ENCODE results near the gene ESRRB.

The ESRRB gene

DNA sequence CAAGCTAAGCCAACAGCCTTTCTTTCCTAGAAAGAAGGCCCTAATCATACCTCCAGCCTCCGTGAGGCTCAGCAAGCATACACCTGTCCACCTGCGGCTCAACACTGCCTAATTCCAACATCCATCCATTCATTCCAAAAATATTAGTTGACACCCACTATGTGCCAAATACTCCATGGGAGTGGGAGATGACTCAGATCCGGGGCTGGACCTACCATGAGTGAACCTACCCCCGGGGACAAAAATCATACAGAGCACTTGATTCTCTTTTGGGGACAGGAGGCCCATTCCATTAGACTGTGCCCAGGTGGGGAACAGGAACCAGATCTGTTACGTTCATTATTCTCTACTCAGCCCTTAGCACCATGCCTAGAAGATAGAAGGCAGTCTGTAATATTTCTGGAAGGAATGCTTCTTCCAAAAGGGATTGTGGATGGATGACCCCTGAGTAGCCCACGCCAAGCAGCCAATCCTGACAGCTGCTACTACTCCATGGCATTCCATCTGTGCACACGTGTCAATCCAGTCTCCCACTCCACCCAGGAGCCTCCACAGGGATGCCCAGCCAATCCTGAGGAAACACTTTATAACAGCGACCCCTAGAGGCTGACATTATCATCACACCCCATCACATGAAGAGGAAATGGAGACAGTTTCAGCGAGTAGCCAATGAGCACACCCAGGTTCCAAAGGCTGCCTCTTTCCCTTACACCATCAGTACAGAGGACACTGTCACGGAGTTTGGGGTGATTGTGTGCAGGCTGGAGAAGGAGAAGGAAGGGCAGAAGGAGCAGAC lies 170.7 kb downstream of the ESRRB start:
- DNase-seq, result peak in 1 of 2 donors; percentile 44
- H3K79me2 ChIP-seq (ENCODE audit: control insufficient read depth, insufficient read depth, low read length, poor library complexity), result no peaks in the 10 kb centered on the region

DNA sequence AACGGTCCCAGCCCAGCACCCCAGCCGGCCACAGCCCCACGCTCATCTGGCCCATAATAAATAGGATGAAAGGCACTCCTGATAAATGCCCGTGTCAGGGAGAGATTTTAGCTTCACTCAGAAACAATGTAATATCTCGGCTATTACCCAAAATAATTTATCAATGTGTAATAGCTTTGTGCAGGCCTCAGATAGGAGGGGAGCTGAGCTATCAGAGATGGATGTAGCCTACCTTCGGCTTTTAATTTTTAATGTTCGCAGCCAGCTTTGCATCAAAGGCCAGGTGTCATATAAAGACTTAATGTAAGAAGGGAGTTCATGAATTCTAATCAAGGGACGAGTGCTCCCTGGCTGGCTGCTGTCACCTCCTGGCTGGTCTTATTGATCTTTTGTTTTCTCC lies 171.9 kb downstream of the ESRRB start:
- Histone ChIP-seq H3K27ac (ENCODE audit: low read depth, low read length) (no peak overlapping the region), H3K4me1 (ENCODE audit: control insufficient read depth in 1 of 2, insufficient read depth in 2 of 2, low read length in 2 of 2) (no peaks in the 10 kb centered on the region), H4K12ac (ENCODE audit: low read depth, low read length) (no peak overlapping the region), H2AK5ac (ENCODE audit: low read length) (no peak overlapping the region), H3K14ac (ENCODE audit: low read length) (no peak overlapping the region), H2AFZ (ENCODE audit: insufficient read depth, low read length, poor library complexity) (no peak overlapping the region), H3K79me2 (ENCODE audit: control insufficient read depth, insufficient read depth, low read length, poor library complexity) (no peaks in the 10 kb centered on the region), H2BK12ac (ENCODE audit: low read length) (no peak overlapping the region), H3K9me3 (ENCODE audit: insufficient read depth, low read depth, low read length) (no peaks in the 10 kb centered on the region), H4K91ac (ENCODE audit: low read depth, low read length) (no peak overlapping the region), H2BK120ac (ENCODE audit: insufficient read depth, low read length, poor library complexity) (no peak overlapping the region), H4K8ac (ENCODE audit: low read depth, low read length) (no peak overlapping the region), H3K9ac (ENCODE audit: low read length) (no peak overlapping the region), H3K79me1 (ENCODE audit: low read length) (no peaks in the 10 kb centered on the region), H3K27me3 (ENCODE audit: insufficient read depth, low read length) (no peaks in the 10 kb centered on the region), H3K4me3 (ENCODE audit: low read depth, low read length) (no peak overlapping the region), H3K36me3 (ENCODE audit: control insufficient read depth in 1 of 2, insufficient read depth in 2 of 2, low read length in 2 of 2) (no peaks in the 10 kb centered on the region), H3K23ac (ENCODE audit: low read length) (no peak overlapping the region), H2BK5ac (ENCODE audit: low read depth, low read length, poor library complexity) (no peak overlapping the region), H3K4me2 (ENCODE audit: low read length) (no peak overlapping the region), H3K4ac (ENCODE audit: low read depth, low read length) (no peak overlapping the region), H3K18ac (ENCODE audit: low read length) (no peak overlapping the region)
- no peak for DNase-seq
- no CpG with 5 or more reads among the region's 8 CpGs for WGBS (ENCODE audit: extremely low coverage, insufficient coverage, insufficient read length)

More for the DNA sequence above, 170.7 kb downstream of the ESRRB start:
- Histone ChIP-seq H3K36me3 (ENCODE audit: control insufficient read depth in 1 of 2, insufficient read depth in 2 of 2, low read length in 2 of 2) (no peaks in the 10 kb centered on the region), H2BK5ac (ENCODE audit: low read depth, low read length, poor library complexity) (no peak overlapping the region), H3K9me3 (ENCODE audit: insufficient read depth, low read depth, low read length) (no peaks in the 10 kb centered on the region), H2AK5ac (ENCODE audit: low read length) (no peak overlapping the region), H3K23ac (ENCODE audit: low read length) (no peak overlapping the region), H3K79me1 (ENCODE audit: low read length) (no peaks in the 10 kb centered on the region), H4K8ac (ENCODE audit: low read depth, low read length) (no peak overlapping the region), H3K4me3 (ENCODE audit: low read depth, low read length) (no peak overlapping the region), H3K4ac (ENCODE audit: low read depth, low read length) (no peak overlapping the region), H2AFZ (ENCODE audit: insufficient read depth, low read length, poor library complexity) (no peak overlapping the region), H4K12ac (ENCODE audit: low read depth, low read length) (no peak overlapping the region), H2BK12ac (ENCODE audit: low read length) (no peak overlapping the region), H3K14ac (ENCODE audit: low read length) (no peak overlapping the region), H3K9ac (ENCODE audit: low read length) (no peak overlapping the region), H4K91ac (ENCODE audit: low read depth, low read length) (no peak overlapping the region), H3K27me3 (ENCODE audit: insufficient read depth, low read length) (no peaks in the 10 kb centered on the region), H3K4me2 (ENCODE audit: low read length) (no peak overlapping the region), H3K27ac (ENCODE audit: low read depth, low read length) (no peak overlapping the region), H3K18ac (ENCODE audit: low read length) (no peak overlapping the region), H2BK120ac (ENCODE audit: insufficient read depth, low read length, poor library complexity) (no peak overlapping the region), H3K4me1 (ENCODE audit: control insufficient read depth in 1 of 2, insufficient read depth in 2 of 2, low read length in 2 of 2) (no peaks in the 10 kb centered on the region)
- no CpG with 5 or more reads among the region's 10 CpGs for WGBS (ENCODE audit: extremely low coverage, insufficient coverage, insufficient read length)

DNA sequence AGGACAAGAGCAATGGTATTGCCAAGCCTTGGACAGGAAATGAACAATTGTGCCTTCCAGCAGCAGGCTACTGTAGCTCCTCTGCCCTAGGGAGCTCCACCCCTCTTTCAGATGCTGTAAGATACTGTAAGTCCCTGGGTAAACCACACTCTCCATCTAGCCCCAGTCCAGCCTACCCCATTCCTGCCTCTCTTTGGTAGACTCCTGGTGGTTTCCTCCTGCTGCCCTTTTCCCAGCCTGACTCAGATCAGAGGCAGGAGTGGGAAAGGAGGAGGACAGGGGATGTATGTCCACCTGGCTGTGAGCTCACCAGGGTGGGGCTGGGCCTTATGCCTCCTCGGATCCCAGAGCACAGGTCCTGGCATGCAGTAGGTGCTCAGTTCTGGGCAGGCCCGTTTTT lies 174.6 kb downstream of the ESRRB start:
- Histone ChIP-seq H3K79me2 (ENCODE audit: control insufficient read depth, insufficient read depth, low read length, poor library complexity) (no peaks in the 10 kb centered on the region), H3K4me2 (ENCODE audit: low read length) (no peak overlapping the region), H2AK5ac (ENCODE audit: low read length) (no peak overlapping the region), H3K9me3 (ENCODE audit: insufficient read depth, low read depth, low read length) (no peaks in the 10 kb centered on the region), H3K4ac (ENCODE audit: low read depth, low read length) (no peak overlapping the region), H2BK12ac (ENCODE audit: low read length) (no peak overlapping the region), H3K14ac (ENCODE audit: low read length) (no peak overlapping the region), H2BK5ac (ENCODE audit: low read depth, low read length, poor library complexity) (no peak overlapping the region), H3K27ac (ENCODE audit: low read depth, low read length) (no peak overlapping the region), H4K91ac (ENCODE audit: low read depth, low read length) (no peak overlapping the region), H3K4me1 (ENCODE audit: control insufficient read depth in 1 of 2, insufficient read depth in 2 of 2, low read length in 2 of 2) (no peaks in the 10 kb centered on the region), H3K9ac (ENCODE audit: low read length) (no peak overlapping the region), H3K23ac (ENCODE audit: low read length) (no peak overlapping the region), H3K4me3 (ENCODE audit: low read depth, low read length) (no peak overlapping the region), H3K79me1 (ENCODE audit: low read length) (no peaks in the 10 kb centered on the region), H2BK120ac (ENCODE audit: insufficient read depth, low read length, poor library complexity) (no peak overlapping the region), H2AFZ (ENCODE audit: insufficient read depth, low read length, poor library complexity) (no peak overlapping the region), H3K36me3 (ENCODE audit: control insufficient read depth in 1 of 2, insufficient read depth in 2 of 2, low read length in 2 of 2) (no peaks in the 10 kb centered on the region), H3K27me3 (ENCODE audit: insufficient read depth, low read length) (no peaks in the 10 kb centered on the region), H3K18ac (ENCODE audit: low read length) (no peak overlapping the region), H4K8ac (ENCODE audit: low read depth, low read length) (no peak overlapping the region), H4K12ac (ENCODE audit: low read depth, low read length) (peak overlapping the region; percentile 36)
- WGBS (ENCODE audit: extremely low coverage, insufficient coverage, insufficient read length), result no CpG with 5 or more reads among the region's 2 CpGs
- no peak for DNase-seq

DNA sequence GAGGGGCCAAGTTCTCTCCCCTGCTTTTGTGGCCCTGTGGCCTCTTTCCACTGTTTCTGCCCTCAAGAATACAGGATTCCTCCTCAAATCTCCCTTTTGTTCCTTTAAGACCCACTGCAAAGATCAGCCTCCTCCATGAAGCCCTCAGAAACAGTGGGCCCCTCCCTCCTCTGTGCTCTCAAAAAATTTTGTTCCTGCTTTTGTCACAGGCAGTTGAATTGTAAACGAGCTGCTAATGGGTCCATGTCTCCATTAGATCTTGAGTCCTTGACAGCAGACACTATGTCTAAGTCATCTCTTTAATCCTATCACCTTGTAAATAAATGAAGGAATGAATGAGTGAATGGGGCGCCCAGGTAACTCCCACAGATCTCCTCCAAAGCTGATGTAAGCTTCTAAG lies 175.2 kb downstream of the ESRRB start:
- H3K4me1 ChIP-seq (ENCODE audit: control insufficient read depth in 1 of 2, insufficient read depth in 2 of 2, low read length in 2 of 2), result no peaks in the 10 kb centered on the region
- H3K79me1 ChIP-seq (ENCODE audit: low read length), result no peaks in the 10 kb centered on the region
- no peak overlapping the region for H2BK120ac ChIP-seq (ENCODE audit: insufficient read depth, low read length, poor library complexity)
- no peak overlapping the region for H2AK5ac ChIP-seq (ENCODE audit: low read length)
- no peak overlapping the region for H3K4me2 ChIP-seq (ENCODE audit: low read length)
- no peak overlapping the region for H2BK12ac ChIP-seq (ENCODE audit: low read length)
- H2AFZ ChIP-seq (ENCODE audit: insufficient read depth, low read length, poor library complexity), result no peak overlapping the region
- no CpG with 5 or more reads among the region's 2 CpGs for WGBS (ENCODE audit: extremely low coverage, insufficient coverage, insufficient read length)
- H3K14ac ChIP-seq (ENCODE audit: low read length), result no peak overlapping the region
- H3K27ac ChIP-seq (ENCODE audit: low read depth, low read length), result no peak overlapping the region
- DNase-seq, result no peak
- H3K9ac ChIP-seq (ENCODE audit: low read length), result no peak overlapping the region
- H3K79me2 ChIP-seq (ENCODE audit: control insufficient read depth, insufficient read depth, low read length, poor library complexity), result no peaks in the 10 kb centered on the region
- H3K27me3 ChIP-seq (ENCODE audit: insufficient read depth, low read length), result no peaks in the 10 kb centered on the region
- H3K23ac ChIP-seq (ENCODE audit: low read length), result no peak overlapping the region
- no peak overlapping the region for H3K4me3 ChIP-seq (ENCODE audit: low read depth, low read length)
- no peak overlapping the region for H3K18ac ChIP-seq (ENCODE audit: low read length)
- no peaks in the 10 kb centered on the region for H3K9me3 ChIP-seq (ENCODE audit: insufficient read depth, low read depth, low read length)
- no peaks in the 10 kb centered on the region for H3K36me3 ChIP-seq (ENCODE audit: control insufficient read depth in 1 of 2, insufficient read depth in 2 of 2, low read length in 2 of 2)
- no peak overlapping the region for H4K12ac ChIP-seq (ENCODE audit: low read depth, low read length)
- no peak overlapping the region for H4K91ac ChIP-seq (ENCODE audit: low read depth, low read length)
- H3K4ac ChIP-seq (ENCODE audit: low read depth, low read length), result no peak overlapping the region
- H2BK5ac ChIP-seq (ENCODE audit: low read depth, low read length, poor library complexity), result no peak overlapping the region
- H4K8ac ChIP-seq (ENCODE audit: low read depth, low read length), result no peak overlapping the region

Data from trophoblast cell (in vitro differentiated cells and primary cell).